HG03575 (cell line): ENCODE measurements around the gene PHF21B.
"Not testable (repeated sequence)": the region's sequence is repeated elsewhere in the genome, so short reads cannot be mapped to it uniquely, and the experiment has no call there.

Source experiments
- ATAC-seq: cut with Tn5 transposase; IDR thresholded peaks from one replicate; pipeline ENCODE4 v1.9.1; 2021; ENCODE audit not compliant: unreplicated experiment, insufficient number of reproducible peaks, low FRiP score; ENCODE audit errors: extremely low read depth

Gene PHF21B

GRCh38 chr22:44927463-44928135 is 82.2 kb downstream of the PHF21B start:
- ATAC-seq: no peak

GRCh38 chr22:44926491-44927415 is 83.1 kb downstream of the PHF21B start:
- ATAC-seq: no peak

- ATAC-seq: no peak
Measured at GRCh38 chr22:44926124-44926475, 83.7 kb downstream of the PHF21B start.

GRCh38 chr22:44925465-44926123 is 84.2 kb downstream of the PHF21B start:
- no peak for ATAC-seq

- no peak for ATAC-seq
Measured at GRCh38 chr22:44924710-44925109, 85.1 kb downstream of the PHF21B start.

GRCh38 chr22:44924098-44924497 is 85.7 kb downstream of the PHF21B start:
- ATAC-seq: no peak

- not testable (repeated sequence) for ATAC-seq
Measured at GRCh38 chr22:44921766-44922165, 88.0 kb downstream of the PHF21B start.

GRCh38 chr22:44920183-44920582 is 89.6 kb downstream of the PHF21B start:
- ATAC-seq: no peak

- no peak for ATAC-seq
Measured at GRCh38 chr22:44919691-44920090, 90.1 kb downstream of the PHF21B start.

- ATAC-seq: no peak
Measured at GRCh38 chr22:44918925-44919392, 90.8 kb downstream of the PHF21B start.

GRCh38 chr22:44918166-44918924 is 91.5 kb downstream of the PHF21B start:
- no peak for ATAC-seq

GRCh38 chr22:44917372-44918165 is 92.2 kb downstream of the PHF21B start:
- ATAC-seq: no peak

- no peak for ATAC-seq
Measured at GRCh38 chr22:44916281-44917231, 93.2 kb downstream of the PHF21B start.

GRCh38 chr22:44915441-44915840 is 94.4 kb downstream of the PHF21B start:
- no peak for ATAC-seq

GRCh38 chr22:44914026-44914721 is 95.6 kb downstream of the PHF21B start:
- ATAC-seq: no peak

- no peak for ATAC-seq
Measured at GRCh38 chr22:44913198-44913983, 96.4 kb downstream of the PHF21B start.
